ENCODE data around the gene PHYKPL. TPM values are rescaled to one million over a fixed set of nuclear protein-coding genes. Genes with fewer than 3 reads are reported as not detected.

The PHYKPL gene
- total RNA-seq, 1 experiment from 2014 or later: 48.8 TPM

- Histone ChIP-seq H3K14ac (ENCODE audit: insufficient read depth, low read length) (no peak overlapping the region), H4K5ac (ENCODE audit: insufficient read length, low read depth, low read length) (no peak overlapping the region), H3K4me1 (ENCODE audit: insufficient read depth, low read length) (no peaks in the 10 kb centered on the region; the same call in 1 of the 2 replicates), H4K91ac (ENCODE audit: insufficient read length, low read depth, low read length) (no peak overlapping the region), H3K79me2 (ENCODE audit: insufficient read depth, low read length) (peaks cover 23% of the 10 kb centered on the region), H2AK5ac (ENCODE audit: insufficient read length, low read length) (no peak overlapping the region), H3K23me2 (ENCODE audit: insufficient read length, low read depth, low read length, poor library complexity, severe bottlenecking) (peaks cover 10% of the 10 kb centered on the region), H3K4me2 (ENCODE audit: insufficient read depth, insufficient read length, low read length) (no peak overlapping the region), H3K27ac (ENCODE audit: insufficient read length, low read depth, low read length) (no peak overlapping the region), H3K23ac (ENCODE audit: insufficient read length, low read depth, low read length) (no peak overlapping the region), H3K4ac (ENCODE audit: low read depth, low read length) (no peak overlapping the region), H2AFZ (ENCODE audit: low read length) (no peak overlapping the region), H2BK20ac (ENCODE audit: low read depth, low read length, poor library complexity, severe bottlenecking) (no peak overlapping the region), H4K20me1 (ENCODE audit: control insufficient read depth, insufficient read depth, insufficient read length) (no peaks in the 10 kb centered on the region), H3K9ac (ENCODE audit: extremely low read depth, insufficient read length, low read length) (no peak overlapping the region), H2BK12ac (ENCODE audit: insufficient read length, low read depth, low read length) (no peak overlapping the region), H3K79me1 (ENCODE audit: insufficient read depth, low read depth, low read length, poor library complexity, severe bottlenecking) (peaks cover 9% of the 10 kb centered on the region), H2BK5ac (ENCODE audit: insufficient read length, low read length) (no peak overlapping the region), H3K9me3 (ENCODE audit: control insufficient read depth, low read depth, low read length) (no peaks in the 10 kb centered on the region), H3K56ac (ENCODE audit: insufficient read length, low read depth, low read length) (no peak overlapping the region), H3K18ac (ENCODE audit: insufficient read length, low read depth, low read length) (no peak overlapping the region), H2BK15ac (ENCODE audit: low read depth, low read length) (no peak overlapping the region), H4K8ac (replicated peaks; ENCODE audit: insufficient read length, low read depth, low read length) (no peak overlapping the region), H3T11ph (ENCODE audit: low read length) (no peak overlapping the region), H2BK120ac (ENCODE audit: low read depth, low read length, poor library complexity, severe bottlenecking) (no peak overlapping the region), H3K27me3 (ENCODE audit: insufficient read depth, low read length) (no peaks in the 10 kb centered on the region)
- 0 out of 5 replicates have a peak overlapping the region, but pooled peaks of 1 of the 2 experiments have one; percentile 7 for H3K4me3 Mint-ChIP-seq
- no peak for DNase-seq
- WGBS (ENCODE audit: extremely low coverage, insufficient read length, low lambda C conversion rate): no CpG with 5 or more reads among the region's 8 CpGs
- H3K9me3 Mint-ChIP-seq: no peaks in the 10 kb centered on the region
- peaks cover 64 to 92% (median 90%) of the 10 kb centered on the region in 3 experiments for H3K36me3 Mint-ChIP-seq (ENCODE audit: insufficient read depth in 1 of 3, low read depth in 3 of 3)
- H3K27ac Mint-ChIP-seq: peak overlapping the region in 2 of 3 experiments; percentile 57 to 88; a peak in 4 of 7 replicates
- TF ChIP-seq, protein P1, sequence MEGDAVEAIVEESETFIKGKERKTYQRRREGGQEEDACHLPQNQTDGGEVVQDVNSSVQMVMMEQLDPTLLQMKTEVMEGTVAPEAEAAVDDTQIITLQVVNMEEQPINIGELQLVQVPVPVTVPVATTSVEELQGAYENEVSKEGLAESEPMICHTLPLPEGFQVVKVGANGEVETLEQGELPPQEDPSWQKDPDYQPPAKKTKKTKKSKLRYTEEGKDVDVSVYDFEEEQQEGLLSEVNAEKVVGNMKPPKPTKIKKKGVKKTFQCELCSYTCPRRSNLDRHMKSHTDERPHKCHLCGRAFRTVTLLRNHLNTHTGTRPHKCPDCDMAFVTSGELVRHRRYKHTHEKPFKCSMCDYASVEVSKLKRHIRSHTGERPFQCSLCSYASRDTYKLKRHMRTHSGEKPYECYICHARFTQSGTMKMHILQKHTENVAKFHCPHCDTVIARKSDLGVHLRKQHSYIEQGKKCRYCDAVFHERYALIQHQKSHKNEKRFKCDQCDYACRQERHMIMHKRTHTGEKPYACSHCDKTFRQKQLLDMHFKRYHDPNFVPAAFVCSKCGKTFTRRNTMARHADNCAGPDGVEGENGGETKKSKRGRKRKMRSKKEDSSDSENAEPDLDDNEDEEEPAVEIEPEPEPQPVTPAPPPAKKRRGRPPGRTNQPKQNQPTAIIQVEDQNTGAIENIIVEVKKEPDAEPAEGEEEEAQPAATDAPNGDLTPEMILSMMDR (conservative IDR thresholded peaks at IDR 0.05): no peak
- peaks cover 17 to 38% of the 10 kb centered on the region in 2 experiments for H3K4me1 Mint-ChIP-seq
- H3K27me3 Mint-ChIP-seq (ENCODE audit: low read depth): peaks cover 12% of the 10 kb centered on the region; the same call in 1 of the 2 replicates
These were observed 23.1 kb downstream of the PHYKPL start for GRCh38 chr5:178209334-178210072.
